GM18909 (cell line): ENCODE data around the gene FOXQ1.
"Not testable (repeated sequence)": the region's sequence is repeated elsewhere in the genome, so short reads cannot be mapped to it uniquely, and the experiment has no call there.

ENCODE experiments used
- ATAC-seq: cut with Tn5 transposase; IDR thresholded peaks from one replicate; pipeline ENCODE4 v1.9.1; 2021; ENCODE audit warnings: mild to moderate bottlenecking; ENCODE audit not compliant: unreplicated experiment, poor library complexity

The FOXQ1 gene

DNA sequence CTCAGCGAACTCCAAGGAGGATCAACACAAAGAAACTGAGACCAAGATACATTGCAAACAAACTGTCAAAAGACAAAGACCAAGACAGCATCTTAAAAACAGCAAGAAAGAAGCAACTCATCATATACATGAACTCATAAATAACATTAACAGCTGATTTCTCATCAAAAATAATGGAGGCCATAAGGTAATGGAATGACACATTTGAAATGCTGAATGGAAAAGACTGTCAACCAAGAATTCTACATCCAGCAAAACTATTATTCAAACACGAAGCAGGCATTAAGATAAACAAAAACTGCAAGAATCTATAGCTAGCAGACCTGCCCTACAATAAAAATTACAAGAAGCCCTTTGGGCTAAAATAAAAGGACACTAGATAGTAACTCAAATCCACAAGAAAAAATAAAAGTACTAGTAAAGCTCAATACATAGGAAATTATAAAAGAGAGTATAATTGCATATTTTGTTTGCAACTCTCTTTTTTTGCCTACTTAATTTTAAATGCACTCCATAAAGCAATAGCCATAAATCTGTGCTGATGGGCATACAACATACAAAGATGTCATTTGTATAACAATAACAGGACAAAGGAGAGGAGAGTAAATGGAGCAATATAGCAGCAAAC, 39.6 kb downstream of the FOXQ1 start:
- ATAC-seq = no peak

DNA sequence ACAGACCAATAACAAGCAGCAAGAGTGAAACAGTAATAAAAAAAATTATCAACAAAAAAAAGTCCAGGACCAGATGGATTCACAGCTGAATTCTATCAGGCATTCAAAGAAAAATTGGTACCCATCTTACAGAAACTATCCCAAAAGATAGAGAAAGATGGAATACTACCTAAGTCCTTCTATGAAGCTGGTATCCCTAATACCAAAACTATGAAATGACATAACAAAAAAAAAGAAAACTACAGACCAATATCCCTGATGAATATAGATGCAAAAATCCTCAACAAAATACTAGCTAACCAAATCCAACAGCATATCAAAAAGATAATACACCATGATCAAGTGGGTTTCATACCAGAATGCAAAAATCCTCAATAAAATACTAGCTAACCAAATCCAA, 43.2 kb downstream of the FOXQ1 start:
- ATAC-seq = not testable (repeated sequence)

DNA sequence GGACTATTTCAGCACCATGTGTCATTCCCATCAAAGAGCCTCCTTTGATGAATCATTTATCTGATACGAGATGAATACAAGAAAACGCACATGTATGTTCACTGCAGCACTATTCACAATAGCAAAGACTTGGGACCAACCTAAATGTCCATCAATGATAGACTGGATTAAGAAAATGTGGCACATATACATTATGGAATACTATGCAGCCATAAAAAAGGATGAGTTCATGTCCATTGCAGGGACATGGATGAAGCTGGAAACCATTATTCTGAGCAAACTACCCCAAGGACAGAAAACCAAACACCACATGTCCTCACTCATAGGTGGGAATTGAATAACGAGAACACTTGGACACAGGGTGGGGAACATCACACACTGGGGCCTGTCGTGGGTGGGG, 49.8 kb downstream of the FOXQ1 start:
- not testable (repeated sequence) for ATAC-seq

DNA sequence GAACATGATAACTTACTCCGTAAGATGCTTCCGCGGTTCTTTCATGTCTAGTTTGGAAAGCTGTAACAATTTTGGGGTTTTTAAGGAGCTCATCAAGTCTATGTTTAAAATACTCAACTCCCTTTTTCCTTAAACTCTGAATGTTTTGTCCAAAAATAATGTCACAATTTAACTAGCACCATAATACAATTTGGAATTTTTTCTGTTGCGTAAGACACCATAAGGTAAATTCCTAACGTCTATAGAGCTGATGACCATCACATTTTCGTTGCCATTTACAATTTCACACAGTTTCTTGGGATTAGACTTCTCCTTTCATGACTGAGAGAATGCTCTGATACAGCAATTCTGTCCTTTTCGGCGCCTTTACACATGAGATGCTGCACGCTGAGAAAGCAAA, 50.7 kb downstream of the FOXQ1 start:
- ATAC-seq = no peak

DNA sequence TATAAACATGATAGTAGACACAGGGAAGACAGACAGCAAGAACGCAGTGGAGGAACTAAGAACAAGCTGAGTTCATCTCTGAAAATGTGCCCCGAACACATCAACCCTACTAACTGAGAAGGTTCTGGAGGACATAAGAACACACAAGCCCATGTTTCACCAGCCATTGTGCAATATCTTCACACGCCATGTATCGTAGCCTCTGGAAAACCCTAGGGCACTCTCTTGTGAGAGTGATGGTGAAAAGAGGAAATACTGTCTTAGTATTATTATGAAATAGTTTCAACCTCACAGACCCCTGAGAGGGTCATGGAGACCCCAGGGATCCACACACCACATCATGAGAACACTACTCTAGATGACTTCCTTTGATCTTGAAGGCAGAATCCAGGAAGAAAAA, 51.4 kb downstream of the FOXQ1 start:
- ATAC-seq = no peak

DNA sequence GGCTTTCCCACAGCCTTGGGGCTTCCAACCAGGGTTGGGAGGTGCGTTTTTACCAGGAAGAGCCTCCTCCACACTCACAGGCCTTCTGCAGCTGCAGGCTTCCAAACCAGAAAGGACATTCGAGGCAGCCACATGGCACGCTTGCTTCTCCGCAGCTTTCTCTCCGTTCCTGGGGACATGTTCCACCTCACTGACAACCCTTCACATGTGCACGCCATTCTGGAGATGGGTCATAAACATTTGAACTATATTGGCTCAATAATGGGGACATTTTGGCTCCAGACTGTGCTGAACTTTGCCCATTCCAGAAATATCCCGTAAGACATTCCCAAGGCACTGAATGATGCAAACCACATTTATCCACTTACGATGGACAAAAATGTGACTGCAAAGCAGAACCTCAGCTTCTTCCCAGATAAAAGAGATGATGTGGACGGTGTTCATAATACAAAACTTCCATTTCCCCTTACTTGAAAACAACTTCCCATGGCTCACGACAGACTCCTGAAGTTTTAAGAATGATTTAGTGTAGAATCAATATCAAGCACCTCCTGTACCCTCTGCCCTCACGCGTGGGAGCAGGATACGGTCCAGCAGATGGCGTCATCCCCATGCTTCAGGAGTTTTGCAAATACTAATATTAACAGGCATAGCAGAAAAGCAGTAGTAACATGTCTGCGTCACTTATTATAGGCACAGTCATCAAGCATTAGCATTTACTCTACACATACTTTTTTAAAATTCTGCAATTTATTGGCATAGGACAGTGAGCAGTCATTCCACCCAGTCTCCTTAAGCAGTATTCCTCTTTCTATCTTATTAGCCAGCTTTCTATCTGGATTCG, 52.1 kb downstream of the FOXQ1 start:
- no peak for ATAC-seq
